K562 (cell line): ENCODE measurements around the gene BRWD1. TPM values are rescaled to one million over a fixed set of nuclear protein-coding genes. Genes with fewer than 3 reads are reported as not detected.
A peak's percentile ranks its signal among the peaks of the same experiment; 100 is the strongest.

Experiments
- ATAC-seq: fragments of 200-7000 bp; cut with Tn5 transposase; 3 replicates; pipeline ENCODE4 v1.9.1; 2020; ENCODE audit warnings: moderate library complexity
- BruUV-seq: library from RNA; stranded (reverse); fragments of 400-500 nt; replicated peaks from 2 replicates; lab custom pipeline; 2021; lab: Mats Ljungman, UMichigan
- CTCF ChIA-PET: fragments of 300-600 bp; formaldehyde crosslinking; extraction: SDS; loops from one replicate; lab custom pipeline; 2021; ENCODE audit warnings: low intra/inter-chr PET ratio; lab: Yijun Ruan, JAX
- POLR2A ChIA-PET: fragments of 300-600, 350-650 bp; sonication (Branson Sonifier 250); formaldehyde crosslinking; extraction: SDS; loops from one replicate; lab custom pipeline; 2021; ENCODE audit warnings: antibody characterized with exemption, inconsistent platforms; lab: Yijun Ruan, JAX
- DNase-seq, 4 experiments: peaks; one replicate each; pipeline versions ENCODE4 v3.0.0 to v3.0.0-alpha.2; 2011 to 2018; ENCODE audit warnings: low spot score in 3 of 4, mixed read lengths in 3 of 4; ENCODE audit errors: extremely low read depth in 1 of 4
- FAIRE-seq: peaks from 2 replicates; lab custom pipeline; 2011; peaks lifted over from hg19 to GRCh38; lab: Jason Lieb, UNC
- H2AFZ ChIP-seq: 2 replicates; pipeline ENCODE4 v1.6.0; 2011; ENCODE audit warnings: low read depth, low read length, control low read depth, inconsistent platforms
- H3K27ac ChIP-seq: fragments of 200-600 bp; 3 replicates; pipeline ENCODE4 v1.8.0; 2011; ENCODE audit warnings: low read depth, mild to moderate bottlenecking, control low read depth, inconsistent platforms, low read length, moderate library complexity, mixed read lengths; ENCODE audit errors: extremely low read depth
- H3K27me3 ChIP-seq, 2 experiments: fragments of 300-600 bp in 1 of 2; 2 replicates in 1 of 2; 3 replicates in 1 of 2; pipeline versions ENCODE4 v1.6.0 to v1.8.0; 2011; ENCODE audit warnings: inconsistent platforms in 2 of 2, low read length in 2 of 2, mild to moderate bottlenecking in 1 of 2, mixed read lengths in 1 of 2, moderate library complexity in 1 of 2; ENCODE audit not compliant: control insufficient read depth in 2 of 2, insufficient read depth in 2 of 2
- H3K36me3 ChIP-seq: fragments of 300-600 bp; 3 replicates; pipeline ENCODE4 v1.8.0; 2011; ENCODE audit warnings: mild to moderate bottlenecking, low read length, inconsistent platforms; ENCODE audit not compliant: control insufficient read depth, insufficient read depth
- H3K4me1 ChIP-seq, 2 experiments: fragments of 200-600 bp in 1 of 2; replicated peaks in 1 of 2; 2 replicates in 1 of 2; 3 replicates in 1 of 2; pipeline versions ENCODE4 v1.5.1 to v1.8.0; 2011; ENCODE audit warnings: inconsistent platforms in 2 of 2, low read length in 2 of 2, mild to moderate bottlenecking in 1 of 2, mixed read lengths in 1 of 2, moderate library complexity in 1 of 2; ENCODE audit not compliant: control insufficient read depth in 2 of 2, insufficient read depth in 2 of 2
- H3K4me2 ChIP-seq: 2 replicates; pipeline ENCODE4 v1.6.1; 2011; ENCODE audit warnings: low read length, control low read depth, inconsistent platforms, mixed read lengths; ENCODE audit not compliant: insufficient read depth
- H3K4me3 ChIP-seq: fragments of 200-600 bp; sonication (generic), shearing (Covaris generic); 2 replicates; pipeline ENCODE4 v1.5.1; 2016; ENCODE audit warnings: control low read depth, inconsistent platforms
- H3K79me2 ChIP-seq: fragments of 200-600 bp; 3 replicates; pipeline ENCODE4 v1.8.0; 2011; ENCODE audit warnings: low read length, inconsistent platforms; ENCODE audit not compliant: control insufficient read depth, insufficient read depth
- H3K9ac ChIP-seq, 2 experiments: 2 replicates each; pipeline versions ENCODE4 v1.6.0 to v1.6.1; 2011; ENCODE audit warnings: low read depth in 2 of 2, low read length in 2 of 2, control low read depth in 1 of 2, inconsistent platforms in 1 of 2, mild to moderate bottlenecking in 1 of 2, mixed read lengths in 1 of 2; ENCODE audit not compliant: insufficient read depth in 1 of 2
- H3K9me1 ChIP-seq: one replicate; pipeline ENCODE4 v1.6.0; 2011; ENCODE audit warnings: inconsistent platforms, mild to moderate bottlenecking, low read length, moderate library complexity; ENCODE audit not compliant: control insufficient read depth, insufficient read depth
- H3K9me3 ChIP-seq: replicated peaks from 2 replicates; pipeline ENCODE4 v1.5.1; 2011; ENCODE audit warnings: low read depth, low read length, inconsistent platforms; ENCODE audit not compliant: control insufficient read depth, insufficient read depth
- H4K20me1 ChIP-seq: replicated peaks from 2 replicates; pipeline ENCODE4 v1.6.1; 2011; ENCODE audit warnings: low read length, inconsistent platforms, mixed read lengths; ENCODE audit not compliant: control insufficient read depth, insufficient read depth
- BDP1 ChIP-seq: IDR thresholded peaks from 3 replicates; pipeline ENCODE4 v1.6.1; 2011; ENCODE audit not compliant: insufficient read length, insufficient read depth
- BRD4 ChIP-seq: fragments of 200-600 bp; sonication (generic); IDR thresholded peaks from 2 replicates; pipeline ENCODE4 v1.6.1; 2017; ENCODE audit warnings: inconsistent platforms
- HLTF ChIP-seq: fragments of 450-650 bp; IDR thresholded peaks from 2 replicates; pipeline ENCODE4 v1.6.1; 2016
- MTF1 ChIP-seq: fragments of 250-450 bp; sonication (Bioruptor Pico); IDR thresholded peaks from 2 replicates; pipeline ENCODE4 v1.9.0; 2021; ENCODE audit warnings: moderate library complexity, mild to moderate bottlenecking, inconsistent platforms, borderline replicate concordance
- NFIC ChIP-seq: fragments of 450-650 bp; IDR thresholded peaks from 2 replicates; pipeline ENCODE4 v1.6.1; 2017; ENCODE audit warnings: mild to moderate bottlenecking, inconsistent platforms
- NFIX ChIP-seq: fragments of 250-450 bp; sonication (Bioruptor Pico); IDR thresholded peaks from 2 replicates; pipeline ENCODE4 v1.4.0; 2020; ENCODE audit warnings: low read depth, mild to moderate bottlenecking, moderate library complexity
- POLR2AphosphoS5 ChIP-seq: IDR thresholded peaks from 2 replicates; pipeline ENCODE4 v1.6.1; 2011; ENCODE audit warnings: mild to moderate bottlenecking, low read depth, low read length, moderate library complexity; ENCODE audit not compliant: control insufficient read depth, insufficient read depth
- ZNF449 ChIP-seq: fragments of 250-450 bp; sonication (Bioruptor Pico); IDR thresholded peaks from 2 replicates; pipeline ENCODE4 v1.8.0; 2022; ENCODE audit warnings: moderate library complexity, mild to moderate bottlenecking, inconsistent platforms
- ZNF76 ChIP-seq: fragments of 250-450 bp; sonication (Bioruptor Pico); IDR thresholded peaks from 2 replicates; pipeline ENCODE4 v1.4.0; 2020; ENCODE audit warnings: mild to moderate bottlenecking, moderate library complexity, borderline replicate concordance
- WGBS: fragments of 100-300 bp; shearing (Covaris generic); methylation state at CpG from one replicate; pipeline ENCODE4 v1.1.6; 2016; ENCODE audit warnings: low coverage, mixed read lengths; ENCODE audit not compliant: insufficient coverage; ENCODE audit errors: missing lambda C conversion rate; 5-methylcytosine and 5-hydroxymethylcytosine counted together
- in situ Hi-C: fragments of 300-500 bp; cut with MboI; formaldehyde crosslinking; loops from 4 replicates; pipeline ENCODE4 v1.15.0; 2018; ENCODE audit warnings: inconsistent platforms, mixed read lengths
- intact Hi-C: fragments of 100-400 bp; cut with micrococcal nuclease; formaldehyde crosslinking; loops from 2 replicates; pipeline ENCODE4 v1.14.2; 2022
- polyA plus RNA-seq, 8 experiments: library from polyadenylated mRNA; depleted of rRNA in 4 of 8; stranded (reverse) in 5 of 8; unstranded in 3 of 8; fragments of >200 nt; fragmentation: Nextera tagmentation in 2 of 8; fragmentation: Illumina TruSeq in 1 of 8; extraction: Ambion mirVana in 2 of 8; extraction: Trizol in 1 of 8; gene quantifications; 2 replicates each; pipeline versions ENCODE4 v1.2.1 to v1.2.3, GENCODE V29; 2011 to 2014; ENCODE audit warnings: inconsistent platforms in 1 of 8, missing spikeins in 1 of 8
- total RNA-seq, 7 experiments: library from RNA; depleted of rRNA in 6 of 7; stranded (reverse); fragments of >200 nt in 6 of 7; fragmentation: Illumina TruSeq in 2 of 7; extraction: Trizol in 2 of 7; gene quantifications; 2 replicates each; pipeline versions ENCODE4 v1.2.1 to v1.2.3, GENCODE V29; 2011 to 2021; ENCODE audit warnings: low replicate concordance in 1 of 7
- TF ChIP-seq, protein P1 (sequence below), 3 experiments: fragments of 200-800 bp in 1 of 3; fragments of 250-450 bp in 1 of 3; fragments of 450-650 bp in 1 of 3; sonication (Bioruptor Pico) in 1 of 3; sonication (Bioruptor generic) in 1 of 3; formaldehyde crosslinking in 1 of 3; IDR thresholded peaks; 2 replicates each; pipeline versions ENCODE4 v1.6.1 to v1.8.0; 2016 to 2022; ENCODE audit warnings: mild to moderate bottlenecking in 2 of 3, missing genetic modification characterization in 2 of 3, missing compliant biosample characterization in 1 of 3, moderate library complexity in 1 of 3
- TF ChIP-seq, protein P2 (sequence below): fragments of 250-450 bp; sonication (Bioruptor Pico); IDR thresholded peaks from 2 replicates; pipeline ENCODE4 v1.8.0; 2022; ENCODE audit warnings: inconsistent platforms, mild to moderate bottlenecking, moderate library complexity, borderline replicate concordance
- TF ChIP-seq, protein P3 (sequence below): fragments of 450-650 bp; IDR thresholded peaks from 2 replicates; pipeline ENCODE4 v1.6.1; 2016; ENCODE audit warnings: missing biosample characterization, missing genetic modification characterization

BRWD1 gene
- total and polyA plus RNA-seq, 9 of the 15 experiments (the other 6 are each of a cell fraction or from before 2014, with no cell fraction given) = 10.1 to 60.2 (median 34.1) TPM

DNA sequence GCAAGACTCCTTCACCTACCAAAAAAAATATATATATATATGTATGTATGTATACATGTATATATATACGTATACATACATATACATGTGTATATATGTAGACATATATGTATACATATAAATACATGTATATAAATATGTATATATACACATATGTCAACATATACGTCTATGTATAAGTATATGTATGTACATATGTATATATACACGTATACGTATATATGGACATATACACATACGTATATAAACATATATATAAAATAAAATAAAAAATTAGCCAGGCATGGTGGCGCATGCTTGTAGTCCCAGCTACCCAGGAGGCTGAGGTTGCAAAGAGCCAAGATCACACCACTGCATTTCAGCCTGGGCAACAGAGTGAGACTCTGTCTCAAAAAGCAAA is 31.6 kb downstream of the BRWD1 start:
- H3K79me2 ChIP-seq = no peaks in the 10 kb centered on the region; the same call in 2 of the 3 replicates
- TF ChIP-seq BRD4 (no peak), MTF1 (peak; percentile 71; the same call in 1 of the 2 replicates), ZNF76 (0 out of 2 replicates have a peak, but pooled peaks have one; percentile 29), ZNF449 (CRISPR knock-in tag) (0 out of 2 replicates have a peak, but pooled peaks have one; percentile 42), NFIX (peak; percentile 42; the same call in 1 of the 2 replicates), BDP1 (no peak), NFIC (no peak), POLR2AphosphoS5 (no peak), HLTF (no peak)
- TF ChIP-seq, protein P1, sequence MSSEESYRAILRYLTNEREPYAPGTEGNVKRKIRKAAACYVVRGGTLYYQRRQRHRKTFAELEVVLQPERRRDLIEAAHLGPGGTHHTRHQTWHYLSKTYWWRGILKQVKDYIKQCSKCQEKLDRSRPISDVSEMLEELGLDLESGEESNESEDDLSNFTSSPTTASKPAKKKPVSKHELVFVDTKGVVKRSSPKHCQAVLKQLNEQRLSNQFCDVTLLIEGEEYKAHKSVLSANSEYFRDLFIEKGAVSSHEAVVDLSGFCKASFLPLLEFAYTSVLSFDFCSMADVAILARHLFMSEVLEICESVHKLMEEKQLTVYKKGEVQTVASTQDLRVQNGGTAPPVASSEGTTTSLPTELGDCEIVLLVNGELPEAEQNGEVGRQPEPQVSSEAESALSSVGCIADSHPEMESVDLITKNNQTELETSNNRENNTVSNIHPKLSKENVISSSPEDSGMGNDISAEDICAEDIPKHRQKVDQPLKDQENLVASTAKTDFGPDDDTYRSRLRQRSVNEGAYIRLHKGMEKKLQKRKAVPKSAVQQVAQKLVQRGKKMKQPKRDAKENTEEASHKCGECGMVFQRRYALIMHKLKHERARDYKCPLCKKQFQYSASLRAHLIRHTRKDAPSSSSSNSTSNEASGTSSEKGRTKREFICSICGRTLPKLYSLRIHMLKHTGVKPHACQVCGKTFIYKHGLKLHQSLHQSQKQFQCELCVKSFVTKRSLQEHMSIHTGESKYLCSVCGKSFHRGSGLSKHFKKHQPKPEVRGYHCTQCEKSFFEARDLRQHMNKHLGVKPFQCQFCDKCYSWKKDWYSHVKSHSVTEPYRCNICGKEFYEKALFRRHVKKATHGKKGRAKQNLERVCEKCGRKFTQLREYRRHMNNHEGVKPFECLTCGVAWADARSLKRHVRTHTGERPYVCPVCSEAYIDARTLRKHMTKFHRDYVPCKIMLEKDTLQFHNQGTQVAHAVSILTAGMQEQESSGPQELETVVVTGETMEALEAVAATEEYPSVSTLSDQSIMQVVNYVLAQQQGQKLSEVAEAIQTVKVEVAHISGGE (CRISPR knock-in tag; IDR thresholded peaks at IDR 0.05) = peak in 1 of 3 experiments; percentile 33; a peak in 1 of 6 replicates
- TF ChIP-seq, protein P2, sequence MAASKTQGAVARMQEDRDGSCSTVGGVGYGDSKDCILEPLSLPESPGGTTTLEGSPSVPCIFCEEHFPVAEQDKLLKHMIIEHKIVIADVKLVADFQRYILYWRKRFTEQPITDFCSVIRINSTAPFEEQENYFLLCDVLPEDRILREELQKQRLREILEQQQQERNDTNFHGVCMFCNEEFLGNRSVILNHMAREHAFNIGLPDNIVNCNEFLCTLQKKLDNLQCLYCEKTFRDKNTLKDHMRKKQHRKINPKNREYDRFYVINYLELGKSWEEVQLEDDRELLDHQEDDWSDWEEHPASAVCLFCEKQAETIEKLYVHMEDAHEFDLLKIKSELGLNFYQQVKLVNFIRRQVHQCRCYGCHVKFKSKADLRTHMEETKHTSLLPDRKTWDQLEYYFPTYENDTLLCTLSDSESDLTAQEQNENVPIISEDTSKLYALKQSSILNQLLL (CRISPR knock-in tag) = 0 out of 2 replicates have a peak, but pooled peaks have one; percentile 65
- TF ChIP-seq, protein P3, sequence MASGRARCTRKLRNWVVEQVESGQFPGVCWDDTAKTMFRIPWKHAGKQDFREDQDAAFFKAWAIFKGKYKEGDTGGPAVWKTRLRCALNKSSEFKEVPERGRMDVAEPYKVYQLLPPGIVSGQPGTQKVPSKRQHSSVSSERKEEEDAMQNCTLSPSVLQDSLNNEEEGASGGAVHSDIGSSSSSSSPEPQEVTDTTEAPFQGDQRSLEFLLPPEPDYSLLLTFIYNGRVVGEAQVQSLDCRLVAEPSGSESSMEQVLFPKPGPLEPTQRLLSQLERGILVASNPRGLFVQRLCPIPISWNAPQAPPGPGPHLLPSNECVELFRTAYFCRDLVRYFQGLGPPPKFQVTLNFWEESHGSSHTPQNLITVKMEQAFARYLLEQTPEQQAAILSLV = no peak

More for the DNA sequence above, 31.6 kb downstream of the BRWD1 start:
- no peaks in the 10 kb centered on the region for H3K4me1 ChIP-seq
- WGBS = 92% methylated on average over 6 of the region's 6 CpGs
- H3K4me2 ChIP-seq = no peak overlapping the region
- no peaks in the 10 kb centered on the region for H3K9me3 ChIP-seq
- H3K4me3 ChIP-seq = no peak overlapping the region
- in situ Hi-C loops (no loop called here), intact Hi-C loops (no loop called here)
- peaks cover 71% of the 10 kb centered on the region for H3K36me3 ChIP-seq
- no peak overlapping the region for H3K9ac ChIP-seq
- POLR2A ChIA-PET = interaction anchor here (0.9 to 1.1 kb wide), 2 partner anchors 8 to 98 kb away, joined by 3 read pairs; no protein-coding TSS in a partner anchor
- no peaks in the 10 kb centered on the region for H3K27me3 ChIP-seq
- DNase-seq (no peak), FAIRE-seq (no peak), ATAC-seq (no peak)
- no peak overlapping the region for H3K27ac ChIP-seq
- BruUV-seq = no TSS peak
- no peaks in the 10 kb centered on the region for H4K20me1 ChIP-seq
- CTCF ChIA-PET = no interaction called here
- H2AFZ ChIP-seq = no peak overlapping the region
- H3K9me1 ChIP-seq = no peaks in the 10 kb centered on the region
